Natural killer cell (primary cell): Measurements from ENCODE around the gene HSFX4. TPM values are rescaled to one million over a fixed set of nuclear protein-coding genes. Genes with fewer than 3 reads are reported as not detected.
"Not testable (repeated sequence)": the region's sequence is repeated elsewhere in the genome, so short reads cannot be mapped to it uniquely, and the experiment has no call there.

Source experiments
- ATAC-seq, 3 donors: fragments of 150-1000 bp in 2 of 3; fragments of 200-7000 bp in 1 of 3; cut with Tn5 transposase; 1 replicate in 1 of 3; 2 replicates in 2 of 3; pipeline ENCODE4 v1.10.0; 2021; ENCODE audit warnings: mild to moderate bottlenecking in 2 of 3, moderate library complexity in 2 of 3
- DNase-seq, 2 donors: peaks; one replicate each; pipeline versions ENCODE4 v3.0.0 to v3.0.0-alpha.2; 2013 to 2021; ENCODE audit warnings: mixed read lengths in 1 of 2
- H3K27ac ChIP-seq: one replicate; pipeline ENCODE4 v1.5.1; 2013; ENCODE audit warnings: mild to moderate bottlenecking, low read length
- H3K27me3 ChIP-seq: one replicate; pipeline ENCODE4 v1.6.1; 2013; ENCODE audit warnings: low read length; ENCODE audit not compliant: control insufficient read depth, insufficient read depth
- H3K36me3 ChIP-seq: one replicate; pipeline ENCODE4 v1.6.1; 2013; ENCODE audit warnings: low read length; ENCODE audit not compliant: control insufficient read depth, insufficient read depth
- H3K4me1 ChIP-seq: one replicate; pipeline ENCODE4 v1.6.1; 2013; ENCODE audit warnings: low read length; ENCODE audit not compliant: control insufficient read depth, insufficient read depth
- H3K4me3 ChIP-seq: one replicate; pipeline ENCODE4 v1.5.1; 2013; ENCODE audit warnings: low read length
- H3K9me3 ChIP-seq: one replicate; pipeline ENCODE4 v1.6.1; 2013; ENCODE audit warnings: low read length; ENCODE audit not compliant: control insufficient read depth, insufficient read depth
- H3K27ac Mint-ChIP-seq, 2 donors: one replicate each; pipeline ENCODE4 v1.8.0; 2022; ENCODE audit warnings: mild to moderate bottlenecking in 2 of 2, mixed read lengths in 2 of 2, moderate library complexity in 1 of 2
- H3K27me3 Mint-ChIP-seq, 2 donors: one replicate each; pipeline ENCODE4 v1.8.0; 2022; ENCODE audit warnings: low read depth in 2 of 2, mixed read lengths in 2 of 2
- H3K36me3 Mint-ChIP-seq: one replicate; pipeline ENCODE4 v1.8.0; 2022; ENCODE audit warnings: mixed read lengths
- H3K4me1 Mint-ChIP-seq, 2 donors: one replicate each; pipeline ENCODE4 v1.8.0; 2022; ENCODE audit warnings: mixed read lengths in 2 of 2
- H3K4me3 Mint-ChIP-seq: one replicate; pipeline ENCODE4 v1.8.0; 2022; ENCODE audit warnings: mild to moderate bottlenecking, moderate library complexity, mixed read lengths
- H3K9me3 Mint-ChIP-seq, 2 donors: one replicate each; pipeline ENCODE4 v1.8.0; 2022; ENCODE audit warnings: mixed read lengths in 2 of 2
- WGBS: methylation state at CpG from one replicate; pipeline ENCODE4 v1.1.7; 2013; ENCODE audit warnings: missing lambda C conversion rate; ENCODE audit not compliant: insufficient coverage; 5-methylcytosine and 5-hydroxymethylcytosine counted together
- intact Hi-C: fragments of 100-400 bp; cut with micrococcal nuclease; formaldehyde crosslinking; loops from one replicate; pipeline ENCODE4 v1.14.2; 2022
- total RNA-seq, 4 donors: library from RNA; stranded (reverse); fragments of 120-200 nt in 1 of 4; gene quantifications; one replicate each; pipeline versions ENCODE4 v1.2.3 to v1.2.4, GENCODE V29; 2013 to 2022
- TF ChIP-seq, protein P1 (sequence below): fragments of 200-600 bp; IDR thresholded peaks from one replicate; pipeline ENCODE4 v1.8.0; 2022; ENCODE audit warnings: antibody characterized with exemption

Gene HSFX4
- total RNA-seq, 3 donors from 2014 or later (not counting 1 experiment from before 2014, with no cell fraction given) = not detected

- TF ChIP-seq, protein P1, sequence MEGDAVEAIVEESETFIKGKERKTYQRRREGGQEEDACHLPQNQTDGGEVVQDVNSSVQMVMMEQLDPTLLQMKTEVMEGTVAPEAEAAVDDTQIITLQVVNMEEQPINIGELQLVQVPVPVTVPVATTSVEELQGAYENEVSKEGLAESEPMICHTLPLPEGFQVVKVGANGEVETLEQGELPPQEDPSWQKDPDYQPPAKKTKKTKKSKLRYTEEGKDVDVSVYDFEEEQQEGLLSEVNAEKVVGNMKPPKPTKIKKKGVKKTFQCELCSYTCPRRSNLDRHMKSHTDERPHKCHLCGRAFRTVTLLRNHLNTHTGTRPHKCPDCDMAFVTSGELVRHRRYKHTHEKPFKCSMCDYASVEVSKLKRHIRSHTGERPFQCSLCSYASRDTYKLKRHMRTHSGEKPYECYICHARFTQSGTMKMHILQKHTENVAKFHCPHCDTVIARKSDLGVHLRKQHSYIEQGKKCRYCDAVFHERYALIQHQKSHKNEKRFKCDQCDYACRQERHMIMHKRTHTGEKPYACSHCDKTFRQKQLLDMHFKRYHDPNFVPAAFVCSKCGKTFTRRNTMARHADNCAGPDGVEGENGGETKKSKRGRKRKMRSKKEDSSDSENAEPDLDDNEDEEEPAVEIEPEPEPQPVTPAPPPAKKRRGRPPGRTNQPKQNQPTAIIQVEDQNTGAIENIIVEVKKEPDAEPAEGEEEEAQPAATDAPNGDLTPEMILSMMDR = no peak
- intact Hi-C loops = no loop called here
- peak in 1 of 2 donors; percentile 4 for DNase-seq
- 94% methylated on average over 4 of the region's 4 CpGs for WGBS
- Mint-ChIP-seq H3K4me3 (no peak overlapping the region), H3K9me3 (peaks cover 0 to 6% of the 10 kb centered on the region in 2 donors), H3K36me3 (no peaks in the 10 kb centered on the region), H3K27ac (no peak overlapping the region), H3K4me1 (peaks cover 2 to 5% of the 10 kb centered on the region in 2 donors), H3K27me3 (no peaks in the 10 kb centered on the region)
- peak; percentile 70 to 76 (median 75) for ATAC-seq
- H3K27ac ChIP-seq = no peak overlapping the region
- H3K27me3 ChIP-seq = no peaks in the 10 kb centered on the region
- H3K36me3 ChIP-seq = no peaks in the 10 kb centered on the region
- no peak overlapping the region for H3K4me3 ChIP-seq
- no peaks in the 10 kb centered on the region for H3K4me1 ChIP-seq
- H3K9me3 ChIP-seq = no peaks in the 10 kb centered on the region
These were observed 19.8 kb upstream of the HSFX4 start for GRCh38 chrX:149909324-149910177.

- no peaks in the 10 kb centered on the region for H3K36me3 ChIP-seq
- ATAC-seq = peak in 1 of 3 donors; percentile 35
- TF ChIP-seq, protein P1 = no peak
- H3K27ac Mint-ChIP-seq = no peak overlapping the region
- 96% methylated on average over 5 of the region's 9 CpGs for WGBS
- no peaks in the 10 kb centered on the region for H3K36me3 Mint-ChIP-seq
- H3K4me3 Mint-ChIP-seq = no peak overlapping the region
- H3K9me3 ChIP-seq = no peaks in the 10 kb centered on the region
- no peaks in the 10 kb centered on the region for H3K4me1 Mint-ChIP-seq
- peaks cover 0 to 6% of the 10 kb centered on the region in 2 donors for H3K9me3 Mint-ChIP-seq
- H3K4me1 ChIP-seq = no peaks in the 10 kb centered on the region
- no peak overlapping the region for H3K27ac ChIP-seq
- intact Hi-C loops = no loop called here
- H3K4me3 ChIP-seq = no peak overlapping the region
- H3K27me3 Mint-ChIP-seq = no peaks in the 10 kb centered on the region
- no peaks in the 10 kb centered on the region for H3K27me3 ChIP-seq
- DNase-seq = no peak
These were observed 19.1 kb upstream of the HSFX4 start for GRCh38 chrX:149910178-149910695.

DNA sequence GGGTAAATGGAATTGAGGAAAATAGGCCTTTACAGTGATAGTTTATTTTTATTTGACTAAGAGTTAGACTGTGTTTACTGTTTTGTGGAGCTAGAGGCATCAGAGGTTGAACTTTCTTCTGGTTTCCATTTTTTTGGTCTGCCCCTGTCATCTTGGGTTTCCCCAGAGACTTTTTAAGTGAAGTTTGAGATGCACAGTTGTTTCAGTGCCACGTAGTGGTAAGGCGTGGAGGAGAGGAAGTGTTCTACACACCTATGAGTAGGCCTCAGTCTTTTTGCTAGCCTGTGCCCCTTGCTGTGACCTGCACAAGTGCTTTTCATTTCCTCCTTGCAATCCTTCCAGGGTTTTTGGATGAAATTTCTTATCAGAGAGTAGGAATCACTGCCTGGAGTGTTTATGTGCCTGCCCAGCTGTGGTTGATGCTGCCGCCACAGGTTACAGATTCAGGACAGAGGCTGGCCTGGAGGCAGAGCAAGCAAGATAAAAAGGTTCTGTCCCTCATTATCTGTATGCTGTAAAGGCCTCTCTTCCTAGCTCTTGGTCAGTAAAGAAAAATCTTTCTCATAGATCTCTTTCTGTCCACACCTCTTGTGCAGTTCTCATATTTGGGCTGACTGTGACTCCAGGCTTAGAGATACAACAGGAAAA, 12.5 kb upstream of the HSFX4 start:
- intact Hi-C loops = no loop called here
- Mint-ChIP-seq H3K27me3 (no peaks in the 10 kb centered on the region), H3K9me3 (peaks cover 0 to 4% of the 10 kb centered on the region in 2 donors), H3K27ac (no peak overlapping the region), H3K4me3 (no peak overlapping the region), H3K36me3 (no peaks in the 10 kb centered on the region), H3K4me1 (no peaks in the 10 kb centered on the region)
- Histone ChIP-seq H3K36me3 (no peaks in the 10 kb centered on the region), H3K4me1 (no peaks in the 10 kb centered on the region), H3K27ac (no peak overlapping the region), H3K4me3 (no peak overlapping the region), H3K9me3 (no peaks in the 10 kb centered on the region), H3K27me3 (no peaks in the 10 kb centered on the region)
- DNase-seq (peak in 1 of 2 donors; percentile 25), ATAC-seq (peak; percentile 54 to 66 (median 55))
- TF ChIP-seq, protein P1 = no peak
- 100% methylated on average over 1 of the region's 3 CpGs for WGBS

DNA sequence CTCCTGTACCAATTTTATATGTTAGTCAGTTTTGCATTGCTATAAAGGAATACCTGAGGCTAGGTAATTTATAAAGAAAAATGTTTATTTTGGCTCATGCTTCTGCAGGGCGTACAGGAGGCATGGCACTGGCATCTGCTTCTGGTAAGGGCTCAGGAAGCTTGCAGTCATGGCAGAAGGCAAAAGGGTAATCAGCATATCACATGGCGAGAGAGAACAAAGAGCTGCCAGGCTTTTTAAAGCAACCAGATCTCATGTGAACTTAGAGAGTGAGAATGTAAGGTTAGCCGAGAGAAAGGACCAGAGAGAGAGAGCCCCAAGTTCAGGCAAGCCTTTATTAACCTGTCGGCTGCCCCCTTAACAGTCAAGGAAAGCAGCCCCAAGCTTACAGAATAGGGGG, 5.5 kb upstream of the HSFX4 start:
- no CpG with 5 or more reads among the region's 4 CpGs for WGBS
- intact Hi-C loops, H3K27me3 Mint-ChIP-seq: not testable (repeated sequence)

DNA sequence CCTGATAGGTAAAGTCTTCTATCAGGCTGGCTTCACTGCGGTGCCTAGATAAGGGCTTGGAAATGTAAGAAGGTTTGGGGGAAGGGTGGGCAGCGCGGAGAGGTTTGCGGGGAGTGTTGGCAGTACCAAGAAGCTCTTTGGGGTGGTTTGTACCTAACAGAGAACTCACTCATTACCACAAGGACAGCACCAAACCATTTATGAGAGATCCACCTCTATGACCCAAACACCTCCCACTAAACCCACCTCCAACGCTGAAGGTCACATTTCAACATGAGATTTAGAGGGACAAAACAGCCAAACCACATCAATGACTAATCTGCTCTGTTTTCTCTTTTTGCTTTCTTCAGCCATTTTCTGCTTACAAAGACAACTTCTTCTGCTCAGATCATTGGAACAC, 4.9 kb upstream of the HSFX4 start:
- WGBS = no CpG with 5 or more reads among the region's 5 CpGs
- H3K27ac Mint-ChIP-seq, H3K4me1 Mint-ChIP-seq, H3K4me3 Mint-ChIP-seq, H3K27me3 ChIP-seq, ATAC-seq, H3K27ac ChIP-seq, H3K4me1 ChIP-seq, H3K27me3 Mint-ChIP-seq, DNase-seq, H3K9me3 ChIP-seq, H3K36me3 ChIP-seq, H3K9me3 Mint-ChIP-seq, H3K36me3 Mint-ChIP-seq, intact Hi-C loops, H3K4me3 ChIP-seq: not testable (repeated sequence)

More for the DNA sequence above, 5.5 kb upstream of the HSFX4 start:
- H3K4me3 Mint-ChIP-seq, H3K9me3 ChIP-seq, H3K4me1 ChIP-seq, H3K36me3 ChIP-seq, H3K27ac ChIP-seq, H3K4me1 Mint-ChIP-seq, H3K9me3 Mint-ChIP-seq, H3K36me3 Mint-ChIP-seq, DNase-seq, ATAC-seq, H3K27me3 ChIP-seq, H3K27ac Mint-ChIP-seq, H3K4me3 ChIP-seq: not testable (repeated sequence)
